ENCODE data around the gene ZCCHC24.

ZCCHC24 gene

DNA sequence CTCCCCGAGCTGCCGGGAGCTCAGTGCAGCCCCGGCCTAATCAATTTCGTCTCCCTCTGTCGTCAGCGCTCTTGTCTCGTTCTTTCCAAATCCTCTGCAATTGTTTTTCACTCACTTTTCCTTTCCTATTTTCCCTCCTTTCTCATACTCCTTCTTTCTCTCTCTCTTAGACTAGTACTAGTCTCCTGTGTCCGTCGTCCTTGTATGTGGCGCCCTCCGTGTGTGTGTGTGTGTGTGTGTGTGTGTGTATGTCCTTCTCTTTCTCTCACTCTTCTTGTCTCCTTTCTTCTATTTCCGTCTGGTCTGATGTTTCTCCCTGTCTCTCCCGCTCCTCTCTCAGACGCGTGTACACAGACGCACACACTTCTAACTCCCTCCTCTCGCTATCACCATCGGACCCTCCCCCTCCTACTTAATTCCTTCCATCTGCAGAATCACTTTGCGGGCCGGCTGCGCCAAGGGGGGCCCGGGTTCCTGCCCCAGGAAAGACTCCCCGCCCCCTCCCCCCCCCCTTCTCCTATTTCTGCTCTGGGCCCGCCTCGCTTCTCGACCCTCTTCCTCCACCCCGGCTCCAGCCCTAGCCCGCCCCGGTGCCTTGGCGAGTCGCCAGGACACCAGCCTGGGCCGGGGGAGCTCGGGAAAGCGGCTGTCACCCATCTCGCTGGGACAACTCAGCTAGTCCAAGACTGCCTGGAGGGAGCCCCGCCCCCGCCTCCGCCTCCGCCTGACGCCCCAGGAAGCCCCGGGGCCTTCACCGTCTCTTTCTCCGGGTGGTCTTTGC lies 743 bp upstream of the ZCCHC24 start:
- peak; percentile 95 for DNase-seq

GRCh38 chr10:79444199-79445119 lies 965 bp downstream of the ZCCHC24 start:
- peak; percentile 35 for DNase-seq

GRCh38 chr10:79443338-79444198 lies 1.9 kb downstream of the ZCCHC24 start:
- DNase-seq, result no peak

DNA sequence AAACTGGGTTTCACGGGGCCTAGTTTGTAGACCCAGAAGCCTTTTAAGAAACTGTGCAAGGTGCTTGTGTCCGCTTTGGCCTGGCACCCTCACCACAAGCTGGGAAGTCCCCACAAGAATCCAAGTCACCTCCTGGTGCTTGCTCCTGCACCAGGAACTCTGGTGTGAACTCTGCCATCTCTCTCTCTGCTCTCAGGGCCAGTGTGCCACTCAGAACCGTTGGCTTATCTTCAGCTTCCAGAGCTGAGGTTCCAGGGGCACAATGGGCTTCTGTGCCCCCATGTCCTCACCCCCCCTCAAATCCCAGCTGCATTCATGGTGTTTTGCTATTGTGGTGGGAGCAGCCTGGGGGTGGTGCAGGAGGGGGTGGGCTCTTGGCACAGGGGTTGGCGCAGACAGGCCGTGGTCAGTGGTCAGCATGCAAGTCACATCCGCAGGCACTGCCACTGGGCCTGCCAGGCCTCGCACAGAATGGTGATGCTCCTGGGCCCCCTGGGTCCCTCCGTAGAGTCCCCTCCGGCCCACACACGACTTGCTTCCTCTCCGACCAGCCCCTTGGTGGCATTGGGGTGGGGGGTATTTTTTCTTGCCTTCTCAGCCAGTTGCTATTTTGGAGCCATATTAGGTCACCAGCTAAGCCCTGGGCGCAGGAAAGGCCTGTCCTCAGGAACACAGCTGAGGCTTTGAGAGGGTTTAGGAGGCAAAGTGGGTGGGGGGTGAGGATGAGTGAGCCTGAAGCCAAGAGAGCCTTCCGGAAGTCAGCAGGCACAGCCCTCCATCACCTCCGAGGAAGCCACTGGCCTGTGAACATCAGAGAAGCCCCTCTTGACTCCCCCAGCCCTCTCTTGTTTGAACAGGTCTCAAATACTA lies 3.0 kb downstream of the ZCCHC24 start:
- no peak for DNase-seq

GRCh38 chr10:79441433-79441832 lies 4.0 kb downstream of the ZCCHC24 start:
- no peak for DNase-seq

GRCh38 chr10:79440281-79440680 lies 5.1 kb downstream of the ZCCHC24 start:
- no peak for DNase-seq

DNA sequence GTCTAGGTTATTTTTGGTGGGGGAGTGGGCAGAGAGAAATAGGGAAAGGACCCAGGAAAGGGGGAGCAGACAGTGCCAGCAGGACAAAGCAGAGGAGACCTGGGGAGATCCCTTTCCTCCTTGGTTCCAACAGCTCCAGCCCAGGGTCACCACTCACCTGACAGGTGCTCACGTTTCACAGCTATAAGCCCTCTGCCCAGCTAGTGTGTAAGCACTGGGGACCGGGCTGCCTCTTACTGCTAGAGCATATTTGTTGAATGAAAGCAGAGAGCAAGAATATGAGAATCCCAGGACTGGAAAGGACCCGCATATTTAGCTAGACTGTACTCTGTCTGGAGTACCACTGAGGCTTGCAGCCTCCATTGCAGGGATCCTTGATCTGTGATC lies 6.7 kb downstream of the ZCCHC24 start:
- DNase-seq, result no peak

DNA sequence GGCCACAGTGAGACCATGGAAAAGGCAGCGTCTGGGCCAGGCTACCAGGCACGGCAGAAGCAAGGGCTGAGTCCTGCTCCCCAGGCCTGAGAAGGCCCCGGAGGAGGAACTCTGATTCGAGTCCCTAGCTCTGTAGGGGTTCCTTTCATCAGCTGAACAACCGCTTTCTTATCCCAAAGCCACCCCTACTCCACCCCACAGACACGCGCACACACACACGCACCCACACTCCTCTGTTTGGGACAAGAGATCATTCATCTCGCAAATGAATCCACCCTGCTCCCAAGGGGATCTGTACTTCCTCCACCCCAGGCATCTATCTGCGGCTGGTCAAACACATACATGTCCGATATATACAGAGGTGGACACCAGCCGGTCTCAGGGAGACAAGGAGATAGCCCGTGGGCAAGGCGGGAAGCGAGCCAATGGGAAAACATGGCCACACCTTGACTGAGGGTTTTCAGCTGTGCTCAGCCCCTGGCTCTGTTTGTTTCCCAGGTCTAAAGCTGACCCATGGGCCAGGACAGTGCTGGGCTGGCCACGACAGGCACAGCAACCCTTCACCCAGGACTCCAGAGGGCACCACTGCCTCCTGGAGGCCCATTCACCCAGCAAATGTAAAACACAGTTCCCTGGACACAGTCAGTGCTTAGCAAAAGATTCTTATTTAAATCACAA lies 7.3 kb downstream of the ZCCHC24 start:
- no peak for DNase-seq

GRCh38 chr10:79437111-79437814 lies 8.2 kb downstream of the ZCCHC24 start:
- no peak for DNase-seq

DNA sequence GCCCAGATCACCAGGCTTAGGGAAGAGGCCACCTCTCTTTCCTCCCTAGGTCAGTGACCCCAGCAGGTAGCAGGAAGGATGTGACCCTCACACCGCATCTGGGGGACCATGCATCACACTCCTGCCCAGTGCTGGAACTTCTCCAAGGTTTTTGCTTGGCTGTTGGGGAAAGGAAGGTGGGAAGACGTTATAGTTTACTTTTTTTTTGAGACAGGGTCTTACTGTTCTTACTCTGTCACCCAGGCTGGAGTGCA lies 8.6 kb downstream of the ZCCHC24 start:
- DNase-seq, result no peak

GRCh38 chr10:79436066-79436849 lies 9.2 kb downstream of the ZCCHC24 start:
- DNase-seq, result no peak

GRCh38 chr10:79435271-79436065 lies 10.0 kb downstream of the ZCCHC24 start:
- DNase-seq, result peak; percentile 15

- no peak for DNase-seq
These were observed 10.6 kb downstream of the ZCCHC24 start for GRCh38 chr10:79434821-79435251.

DNA sequence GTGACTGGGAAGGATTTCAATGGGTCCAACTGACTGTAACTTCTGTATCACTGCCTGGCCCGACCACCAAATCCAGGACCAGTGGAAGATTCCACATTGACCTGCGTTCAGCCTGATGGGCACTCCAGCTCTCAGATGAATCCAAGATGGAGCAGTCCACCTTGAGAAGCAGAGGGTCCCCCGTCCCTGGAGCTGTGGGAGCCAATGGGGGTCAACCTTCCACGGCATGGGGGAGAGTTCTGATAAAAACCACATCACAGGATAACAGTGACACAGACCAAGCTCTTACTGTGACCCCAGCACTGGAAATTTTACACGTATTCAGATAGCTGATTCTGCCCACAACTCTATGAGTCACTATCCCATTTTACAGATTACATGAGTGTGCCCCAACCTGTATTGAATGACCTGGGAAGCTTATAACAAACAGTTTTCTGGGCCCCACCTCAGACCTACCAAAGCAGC lies 11.2 kb downstream of the ZCCHC24 start:
- DNase-seq, result no peak

- DNase-seq, result no peak
These were observed 11.9 kb downstream of the ZCCHC24 start for GRCh38 chr10:79433324-79434222.

GRCh38 chr10:79431891-79432831 lies 13.3 kb downstream of the ZCCHC24 start:
- no peak for DNase-seq

- DNase-seq, result no peak
These were observed 14.0 kb downstream of the ZCCHC24 start for GRCh38 chr10:79431428-79431827.
